ENCODE results near the gene CALD1.

DNA sequence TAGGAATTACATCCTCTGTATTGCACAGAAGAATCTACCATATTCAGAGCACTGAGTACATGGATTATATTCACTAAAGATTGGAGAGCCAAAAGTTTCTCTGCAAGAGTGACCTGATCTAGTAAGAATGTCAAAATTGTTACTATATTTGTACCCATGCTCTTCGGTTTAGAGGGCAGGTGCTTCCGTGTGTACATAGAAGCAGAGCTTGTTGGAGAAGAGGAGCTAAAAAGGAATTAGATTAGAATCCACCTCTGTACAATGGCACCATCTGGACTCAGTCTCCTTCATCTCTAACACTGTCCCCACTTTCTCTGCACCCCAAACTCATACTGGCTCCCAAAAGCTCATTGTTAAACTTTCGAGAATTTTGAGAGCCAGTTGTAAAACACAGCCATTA, 8.3 kb downstream of the CALD1 start:
- TF ChIP-seq, protein P1, sequence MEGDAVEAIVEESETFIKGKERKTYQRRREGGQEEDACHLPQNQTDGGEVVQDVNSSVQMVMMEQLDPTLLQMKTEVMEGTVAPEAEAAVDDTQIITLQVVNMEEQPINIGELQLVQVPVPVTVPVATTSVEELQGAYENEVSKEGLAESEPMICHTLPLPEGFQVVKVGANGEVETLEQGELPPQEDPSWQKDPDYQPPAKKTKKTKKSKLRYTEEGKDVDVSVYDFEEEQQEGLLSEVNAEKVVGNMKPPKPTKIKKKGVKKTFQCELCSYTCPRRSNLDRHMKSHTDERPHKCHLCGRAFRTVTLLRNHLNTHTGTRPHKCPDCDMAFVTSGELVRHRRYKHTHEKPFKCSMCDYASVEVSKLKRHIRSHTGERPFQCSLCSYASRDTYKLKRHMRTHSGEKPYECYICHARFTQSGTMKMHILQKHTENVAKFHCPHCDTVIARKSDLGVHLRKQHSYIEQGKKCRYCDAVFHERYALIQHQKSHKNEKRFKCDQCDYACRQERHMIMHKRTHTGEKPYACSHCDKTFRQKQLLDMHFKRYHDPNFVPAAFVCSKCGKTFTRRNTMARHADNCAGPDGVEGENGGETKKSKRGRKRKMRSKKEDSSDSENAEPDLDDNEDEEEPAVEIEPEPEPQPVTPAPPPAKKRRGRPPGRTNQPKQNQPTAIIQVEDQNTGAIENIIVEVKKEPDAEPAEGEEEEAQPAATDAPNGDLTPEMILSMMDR (conservative IDR thresholded peaks at IDR 0.05; ENCODE audit: low read depth, low read length) = no peak
- TF ChIP-seq EZH2phosphoT487 (IDR thresholded peaks at IDR 0.05; ENCODE audit: borderline replicate concordance, low read length) (no peak), EZH2 (IDR thresholded peaks at IDR 0.05; ENCODE audit: low read length, unreplicated experiment) (no peak)

Data from PC-3 (cell line).